Activated T-helper 1 cell treated with Interleukin-2 at 50 U/mL for 16 hours (primary cell): ENCODE measurements around the gene TRAPPC11.
"Not testable (repeated sequence)": the region's sequence is repeated elsewhere in the genome, so short reads cannot be mapped to it uniquely, and the experiment has no call there.

Experiments used
- DNase-seq: peaks from one replicate; pipeline ENCODE4 v3.0.0-alpha.2; 2020; ENCODE audit warnings: low read depth

TRAPPC11 gene

DNA sequence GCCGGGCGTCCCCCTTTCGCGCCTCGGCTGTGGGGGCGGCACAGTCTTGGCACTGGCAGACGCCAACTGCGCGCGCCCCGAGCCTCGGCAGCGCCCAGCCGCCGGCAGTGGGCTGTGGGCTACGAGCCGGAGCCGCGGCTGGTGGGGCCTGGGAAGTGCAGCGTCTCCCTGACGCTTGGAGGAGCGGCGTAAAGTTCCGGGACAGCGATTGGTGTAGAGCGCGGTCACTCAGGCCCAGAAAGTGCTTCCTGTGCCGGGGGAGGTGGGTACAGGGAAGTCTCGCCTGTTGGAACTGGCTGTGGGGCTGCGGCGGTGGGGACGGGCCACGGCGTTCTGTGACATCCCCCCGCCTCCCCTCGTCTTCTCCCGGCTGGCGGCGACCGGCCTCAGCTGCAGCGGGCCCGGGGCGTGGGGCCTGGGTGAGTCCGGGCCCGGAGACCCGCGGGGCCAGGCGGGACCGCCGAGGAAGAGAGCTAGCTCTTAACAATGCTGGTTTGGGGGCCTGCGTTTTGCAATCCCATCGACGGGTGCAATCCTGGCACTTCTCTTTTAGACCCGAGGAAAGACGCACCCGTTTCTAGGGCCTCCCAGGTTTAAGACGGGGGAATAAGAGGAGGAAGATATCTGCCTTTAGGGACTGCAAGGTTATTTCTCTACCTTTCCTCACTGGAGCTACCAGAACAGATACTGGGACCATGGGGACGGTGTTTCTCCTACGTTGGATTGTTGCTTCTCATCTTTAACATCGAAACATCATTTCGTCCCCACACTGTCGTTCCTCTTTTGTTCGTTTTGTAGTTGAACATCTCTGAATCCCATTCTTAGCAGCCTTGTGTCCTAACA is at the start of gene TRAPPC11, which contains the start of gene RWDD4:
Gene TRAPPC11, plus strand, starts transcription at position 265 of the 843 bp plus-strand sequence. CDS start 4,575 bp downstream, outside the sequence.
Gene RWDD4, minus strand, starts transcription at position 157 of the 843 bp plus-strand sequence. CDS start 233 bp downstream, outside the sequence.
- peak; percentile 93 for DNase-seq

DNA sequence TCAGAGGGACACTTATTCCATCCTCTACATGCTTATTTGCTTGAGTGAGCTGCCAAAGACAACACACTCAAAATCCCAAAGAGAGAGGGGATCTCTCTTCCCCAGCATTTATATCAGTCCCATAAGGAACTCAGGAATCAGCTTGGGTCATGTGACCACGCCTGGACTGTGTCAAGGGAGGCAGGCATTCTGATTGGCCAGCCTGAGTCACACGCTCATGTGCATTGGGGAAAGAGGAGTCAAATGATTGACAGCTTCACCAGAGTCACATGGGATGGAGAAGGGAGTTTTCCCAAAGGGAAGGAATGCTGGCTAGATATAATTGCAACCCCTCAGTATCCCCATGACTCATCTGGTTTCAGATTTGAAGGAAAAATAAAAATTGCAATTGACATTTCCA is 49.1 kb upstream of the TRAPPC11 start:
- no peak for DNase-seq

DNA sequence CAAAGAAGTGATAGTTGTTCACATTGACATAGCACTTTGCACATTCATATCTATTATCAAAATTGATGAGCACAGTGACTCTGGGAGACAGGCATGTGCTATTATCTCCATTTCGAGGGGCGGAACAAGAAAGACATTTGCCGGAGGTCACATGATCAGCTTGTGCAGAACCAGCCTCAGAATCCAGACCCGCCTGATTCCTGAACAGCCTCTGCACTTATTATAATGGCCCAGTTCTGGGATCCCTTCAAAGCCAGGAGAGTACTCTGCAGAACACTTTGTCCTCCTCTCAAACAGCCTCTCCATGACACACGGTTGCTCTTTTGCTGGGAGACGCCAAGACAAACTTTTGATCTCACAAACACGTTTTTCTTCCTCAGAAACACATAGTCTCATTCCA is 48.5 kb upstream of the TRAPPC11 start:
- no peak for DNase-seq

DNA sequence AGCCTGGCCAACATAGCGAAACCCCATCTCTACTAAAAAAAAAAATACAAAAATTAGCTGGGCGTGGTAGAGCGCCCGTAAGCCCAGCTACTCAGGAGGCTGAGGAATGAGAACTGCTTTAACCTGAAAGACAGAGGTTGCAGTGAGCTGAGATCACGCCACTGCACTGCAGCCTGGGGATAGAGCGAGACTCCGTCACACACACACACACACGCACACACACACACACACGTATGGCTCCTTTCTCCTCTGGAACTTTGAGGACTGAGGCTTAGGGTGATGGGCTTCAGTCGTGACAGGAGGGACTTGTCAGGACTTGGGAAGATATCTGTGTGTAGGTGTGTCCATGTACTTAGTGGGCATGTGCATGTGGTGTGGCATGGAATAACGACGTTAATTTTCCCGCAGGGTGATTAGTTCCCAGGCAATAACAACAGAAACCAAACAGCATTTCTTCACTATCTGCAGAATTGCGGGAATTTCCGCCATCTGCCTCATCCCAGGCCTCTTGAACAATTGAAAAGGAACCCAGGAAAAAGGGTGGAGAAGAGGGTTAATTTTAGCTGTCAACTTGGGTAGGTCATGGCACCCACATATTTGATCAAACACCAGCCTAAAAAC is 47.8 kb upstream of the TRAPPC11 start:
- DNase-seq = no peak

DNA sequence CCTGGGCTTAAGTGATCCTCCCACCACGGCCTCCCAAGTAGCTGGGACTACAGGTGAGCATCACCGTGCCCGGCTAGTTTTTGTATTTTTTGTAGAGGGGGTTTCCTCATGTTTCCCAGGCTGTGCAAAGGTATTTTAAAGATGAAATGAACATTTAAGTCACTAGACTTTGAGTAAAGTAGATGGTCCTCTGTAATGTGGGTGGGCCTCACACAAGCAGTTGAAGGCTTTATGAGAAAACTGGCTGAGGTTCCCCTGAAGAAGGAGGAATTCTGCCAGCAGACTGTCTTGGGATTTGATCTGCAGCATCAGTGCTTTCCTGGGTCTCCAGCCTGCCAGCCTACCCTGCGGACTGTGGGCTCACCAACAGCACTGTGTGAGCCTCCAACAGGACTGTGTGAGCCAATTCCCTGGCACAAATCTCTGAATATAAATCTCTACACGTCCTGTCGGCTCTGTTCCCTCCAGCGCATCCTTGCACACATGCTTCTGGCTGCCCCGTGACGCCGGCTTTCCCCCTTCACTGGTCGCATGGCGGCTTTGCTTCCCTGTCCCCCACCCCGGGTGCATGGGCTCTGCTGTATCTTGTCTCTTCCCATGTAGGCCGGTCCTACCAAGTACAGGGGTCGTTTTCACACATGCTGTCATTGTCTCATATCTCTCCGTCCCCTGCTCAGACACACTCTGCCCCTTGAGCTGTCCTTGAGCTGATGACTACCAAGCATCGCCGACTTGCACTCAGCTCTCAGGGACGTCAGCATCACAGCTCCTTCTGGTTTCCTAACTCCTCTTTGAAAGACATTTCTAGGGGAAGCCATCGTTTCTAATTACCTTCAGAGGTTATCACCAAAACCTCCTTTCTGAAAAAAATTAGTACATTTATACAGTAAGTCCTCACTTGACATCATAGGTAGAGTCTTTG is 46.5 kb upstream of the TRAPPC11 start:
- DNase-seq = no peak

DNA sequence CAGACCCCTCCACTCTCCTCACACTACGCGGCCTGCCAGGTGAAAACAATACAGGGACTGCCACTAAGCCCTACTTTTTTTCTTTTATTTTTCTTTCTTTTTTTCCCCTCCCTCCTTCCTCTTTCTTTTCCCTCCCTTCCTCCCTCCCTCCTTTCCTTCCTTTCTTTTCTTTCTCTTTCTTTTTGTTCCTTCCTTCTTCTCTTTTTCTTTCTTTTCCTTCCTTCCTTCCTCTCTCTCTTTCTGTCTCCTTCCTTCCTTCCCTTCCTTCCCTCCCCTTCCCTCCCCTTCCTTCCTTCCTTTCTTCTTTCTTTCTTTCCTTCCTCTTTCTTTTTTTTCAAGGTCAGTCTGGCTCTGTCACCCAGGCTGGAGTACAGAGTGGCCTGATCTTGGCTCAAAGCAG is 42.0 kb upstream of the TRAPPC11 start:
- DNase-seq = no peak

DNA sequence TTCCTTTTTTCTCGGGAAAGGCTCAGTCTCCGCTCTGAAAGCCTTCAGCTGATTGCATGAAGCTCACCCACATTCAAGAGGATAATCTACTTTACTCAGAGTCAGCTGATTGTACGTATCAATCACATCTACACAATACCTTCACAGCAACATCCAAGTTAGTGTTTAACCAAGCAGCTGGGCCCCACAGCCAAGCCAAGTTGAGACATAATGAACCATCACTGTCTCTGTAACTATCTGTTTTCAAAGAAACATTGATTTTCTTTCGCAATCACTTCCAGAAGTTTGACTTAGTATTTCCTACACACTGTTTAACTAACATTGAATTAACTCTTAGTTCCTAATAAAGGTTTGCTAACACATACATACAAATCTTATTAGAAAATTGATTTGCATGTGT is 40.4 kb upstream of the TRAPPC11 start:
- no peak for DNase-seq

DNA sequence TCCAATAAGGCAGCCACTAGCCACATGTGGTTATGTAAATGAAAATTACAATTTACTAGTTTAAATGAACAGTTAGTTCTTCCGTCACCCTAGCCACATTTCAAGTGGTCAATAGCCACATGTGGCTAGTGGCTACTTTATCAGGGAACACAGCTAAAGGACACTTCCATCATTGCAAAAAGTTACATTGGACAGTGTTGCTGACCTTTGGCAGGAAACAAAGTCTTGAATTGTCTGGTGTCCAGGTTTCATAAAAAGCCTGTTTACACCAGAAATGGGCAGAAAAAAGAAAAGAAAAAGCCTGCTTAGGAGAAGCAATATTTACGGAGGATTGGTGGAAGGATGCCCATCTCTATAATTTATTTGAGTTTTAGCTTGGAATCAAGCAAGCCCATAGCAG is 38.7 kb upstream of the TRAPPC11 start:
- no peak for DNase-seq

DNA sequence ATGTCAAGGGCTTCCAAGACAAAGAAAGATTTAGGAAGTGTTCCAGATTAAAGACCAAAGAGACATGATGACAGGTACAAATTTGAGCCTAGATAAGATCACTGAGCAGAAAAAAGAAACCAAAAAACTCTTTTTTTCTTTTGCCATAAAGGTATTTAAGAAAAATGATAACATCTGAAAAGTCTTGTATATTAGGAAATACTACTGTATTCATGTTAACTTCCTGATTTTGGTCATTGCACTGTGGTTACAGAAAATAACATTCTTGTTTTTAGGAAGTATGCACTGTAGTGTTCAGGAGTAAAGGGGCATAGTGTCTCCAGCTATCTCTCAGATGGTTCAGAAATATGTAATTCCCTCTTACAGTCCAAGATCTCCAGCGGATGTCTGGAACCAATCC is 37.2 kb upstream of the TRAPPC11 start:
- DNase-seq = no peak

DNA sequence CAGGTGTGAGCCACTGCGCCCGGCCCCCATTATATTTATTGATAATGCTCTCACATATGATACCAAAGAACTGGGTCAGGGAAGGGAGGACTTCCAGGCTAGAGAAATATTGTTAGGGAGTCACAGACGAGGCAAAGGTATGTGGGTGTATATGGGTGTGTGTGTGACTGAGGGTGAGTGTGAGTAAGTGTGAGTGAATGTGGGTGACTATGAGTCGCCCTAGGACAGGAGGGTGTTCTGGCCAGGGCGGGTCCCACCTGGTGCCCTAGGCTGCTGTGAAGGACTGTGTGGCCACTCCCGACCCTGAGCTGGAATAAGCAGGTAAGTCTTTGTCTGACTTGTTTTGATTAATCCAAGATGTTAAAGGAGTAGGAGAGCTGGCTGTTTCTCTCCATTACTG is 34.5 kb upstream of the TRAPPC11 start:
- DNase-seq = no peak

DNA sequence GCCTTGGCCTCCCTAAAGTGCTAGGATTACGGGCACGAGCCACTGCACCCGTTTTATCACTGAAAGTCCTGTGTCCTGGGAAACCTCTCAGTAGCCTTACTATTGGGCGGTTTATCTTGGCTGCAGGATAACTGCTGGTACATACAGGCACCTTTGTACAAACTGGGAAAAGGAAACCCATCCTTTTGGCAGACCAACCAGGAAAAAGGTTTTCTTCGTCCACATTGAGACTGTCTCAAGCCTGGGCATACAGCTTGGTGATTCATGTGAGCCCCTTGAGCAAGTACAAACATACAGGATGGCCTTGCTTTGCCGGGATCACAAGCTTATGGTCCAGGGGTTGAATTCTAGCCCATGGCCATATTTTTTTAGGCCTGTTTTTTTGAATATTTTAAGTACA is 32.9 kb upstream of the TRAPPC11 start:
- no peak for DNase-seq

DNA sequence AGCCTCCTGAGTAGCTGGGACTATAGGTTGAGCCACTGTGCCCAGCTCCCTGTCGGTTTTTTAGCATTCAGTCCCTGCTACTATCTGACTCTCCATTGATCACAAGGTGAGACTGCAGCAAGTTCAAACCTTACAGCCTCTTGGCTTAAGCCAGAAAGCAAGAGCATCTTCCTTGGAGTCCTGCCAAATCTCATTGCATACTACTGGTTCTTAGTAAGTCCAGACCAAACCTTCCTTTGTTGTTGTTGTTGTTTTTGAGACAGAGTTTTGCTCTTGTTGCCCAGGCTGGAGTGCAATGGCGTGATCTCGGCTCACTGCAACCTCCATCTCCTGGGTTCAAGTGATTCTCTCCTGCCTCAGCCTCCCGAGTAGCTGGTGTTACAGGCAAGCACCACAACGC is 31.8 kb upstream of the TRAPPC11 start:
- not testable (repeated sequence) for DNase-seq

DNA sequence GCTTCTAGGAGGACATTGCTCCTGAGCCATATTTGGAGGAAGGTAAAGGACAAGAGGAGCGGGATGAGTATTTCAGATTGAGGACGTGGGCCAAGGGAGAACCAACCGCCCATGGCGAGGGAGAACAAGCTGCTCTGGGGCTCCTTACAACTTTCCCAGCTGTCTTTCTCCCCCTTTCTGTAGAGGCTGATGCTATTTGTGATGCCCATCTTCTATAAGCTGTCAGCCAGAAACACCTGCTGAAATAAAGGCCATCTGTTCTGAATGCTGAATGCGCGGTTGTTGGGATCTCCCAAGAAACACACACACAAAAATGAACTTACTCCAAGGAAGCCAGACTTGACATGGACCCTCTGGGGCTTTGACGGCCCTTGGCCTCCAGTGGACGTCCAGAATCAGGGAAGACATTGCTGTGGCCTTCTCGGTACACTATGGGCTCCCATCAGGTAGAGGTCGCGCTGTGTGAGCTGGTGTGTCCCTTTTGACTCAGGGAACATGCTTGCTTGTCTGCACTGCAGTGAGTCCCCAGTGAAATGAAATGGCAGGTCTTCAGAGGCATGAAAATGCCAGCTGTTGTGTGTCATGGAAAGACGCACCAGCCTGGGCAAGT is 31.0 kb upstream of the TRAPPC11 start:
- no peak for DNase-seq

DNA sequence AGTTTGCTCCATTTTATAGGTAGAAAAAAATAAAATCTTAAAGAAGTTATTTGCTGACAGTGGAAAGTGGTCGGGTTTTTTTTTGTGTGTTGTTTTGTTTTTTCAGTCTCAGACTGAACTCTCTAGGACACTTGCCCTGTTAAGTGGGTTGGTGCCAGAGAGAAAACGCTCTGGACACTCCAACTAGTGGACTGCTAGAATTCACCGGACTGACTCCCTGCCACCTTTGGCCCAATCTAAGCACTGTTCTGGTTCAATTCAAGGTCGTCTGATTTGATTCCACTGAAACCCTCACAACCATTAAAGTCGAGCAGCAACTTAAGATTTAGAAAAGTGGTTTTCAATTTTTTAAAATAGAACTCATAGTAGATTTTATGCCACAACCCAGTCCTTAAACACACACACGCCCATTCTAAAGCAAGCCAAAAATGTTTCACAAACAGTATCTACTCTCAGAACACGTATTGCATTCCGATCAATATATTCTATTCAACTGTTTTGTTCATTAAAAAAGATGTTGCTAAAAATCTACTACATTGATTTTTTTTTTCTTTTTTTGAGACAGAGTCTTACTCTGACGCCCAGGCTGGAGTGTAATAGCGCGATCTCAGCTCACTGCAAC is 27.4 kb upstream of the TRAPPC11 start:
- no peak for DNase-seq

DNA sequence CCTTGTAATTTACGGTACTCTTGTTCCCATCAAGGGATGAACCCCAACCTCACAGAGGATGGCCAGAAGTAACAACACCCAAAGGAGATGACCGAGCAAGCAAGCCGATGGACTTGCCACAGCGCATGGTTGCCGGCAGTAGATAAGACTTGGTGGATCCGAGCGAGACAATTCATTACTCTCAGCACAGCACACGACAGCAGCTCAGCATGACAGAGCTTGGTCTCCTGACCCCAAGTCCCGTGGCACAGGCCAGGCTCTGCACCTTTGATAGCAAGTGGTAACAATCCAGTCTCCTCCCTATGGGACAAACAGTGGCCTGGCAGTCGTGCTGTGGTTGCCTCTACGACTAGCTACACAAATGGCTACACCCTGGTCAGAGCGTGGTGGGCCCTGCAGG is 26.4 kb upstream of the TRAPPC11 start:
- no peak for DNase-seq

DNA sequence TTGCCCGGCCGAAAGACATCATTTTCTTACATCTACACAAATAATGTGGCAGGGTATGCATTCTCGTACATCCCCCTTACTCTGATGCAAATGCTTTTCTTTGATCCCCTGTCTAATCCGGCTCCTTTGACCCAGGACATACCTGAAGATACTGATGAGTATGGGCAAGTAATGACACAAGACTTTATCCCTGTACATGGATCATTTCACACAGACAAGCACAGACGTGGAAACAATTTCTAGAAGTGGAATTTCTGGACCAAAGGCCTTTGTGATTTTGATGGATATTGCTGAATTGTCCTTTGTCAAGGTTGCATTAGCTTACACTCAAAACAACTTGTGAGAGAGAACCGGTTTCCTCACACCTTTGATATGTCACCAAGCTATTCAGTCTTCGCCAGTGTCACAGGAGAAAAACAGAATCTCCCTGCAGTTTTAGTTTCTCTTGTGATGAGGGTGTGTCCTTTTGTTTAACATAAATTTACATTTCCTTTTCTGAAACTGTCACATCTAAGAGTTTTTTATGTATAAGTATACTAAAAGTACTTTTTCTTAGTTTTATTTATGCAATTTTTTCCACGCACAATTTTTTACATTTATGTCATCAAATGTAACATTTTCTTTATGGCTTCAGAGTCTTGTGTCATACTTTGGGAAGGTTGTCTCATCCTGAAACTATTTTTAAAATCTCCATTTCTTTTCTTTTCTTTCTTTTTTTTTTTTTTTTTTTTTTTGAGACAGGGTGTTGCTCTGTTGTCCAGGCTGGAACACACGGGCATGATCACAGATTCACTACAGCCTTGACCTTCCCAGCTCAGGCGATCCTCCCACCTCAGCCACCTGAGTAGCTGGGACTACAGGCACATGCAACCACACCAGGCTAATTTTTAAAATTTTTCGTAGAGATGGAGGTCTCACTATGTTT is 25.4 kb upstream of the TRAPPC11 start:
- DNase-seq = no peak

DNA sequence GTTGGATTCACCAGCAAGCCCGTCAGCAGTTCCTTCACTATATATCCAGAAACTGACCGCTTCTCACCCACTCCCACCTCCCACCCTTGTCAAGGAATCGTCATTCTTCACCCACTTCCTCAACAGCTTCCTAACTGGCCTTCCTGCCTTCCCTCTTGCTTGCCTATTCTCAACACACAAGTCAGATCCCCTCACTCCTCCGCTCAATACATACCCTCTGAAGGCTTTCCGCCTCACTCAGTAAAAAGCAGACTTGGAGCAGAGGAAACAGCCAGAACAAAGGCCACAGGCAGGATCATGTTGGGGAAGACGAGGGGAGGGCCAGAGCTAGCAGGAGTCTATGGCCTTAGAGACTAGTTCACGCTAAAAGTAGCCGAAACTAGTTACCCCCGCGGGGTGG is 23.8 kb upstream of the TRAPPC11 start:
- DNase-seq = no peak

DNA sequence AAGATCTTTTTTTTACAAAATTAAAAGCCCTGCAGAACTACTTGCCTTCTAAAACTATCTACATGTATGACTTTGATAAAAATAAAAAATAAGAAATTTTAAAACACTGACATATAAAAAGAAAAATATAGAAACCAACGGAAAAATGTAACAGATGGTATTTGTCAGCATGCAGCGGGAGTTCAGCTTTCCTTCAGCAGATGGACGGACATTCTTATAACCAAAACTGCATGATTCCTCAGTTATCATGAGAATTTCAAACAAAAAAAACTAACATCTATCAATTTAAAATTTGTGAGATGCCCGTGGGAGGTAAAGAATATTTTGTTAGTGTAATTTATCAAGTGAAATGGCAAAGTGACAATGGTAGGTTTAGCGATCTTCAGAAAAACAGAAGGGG is 23.4 kb upstream of the TRAPPC11 start:
- DNase-seq = no peak

DNA sequence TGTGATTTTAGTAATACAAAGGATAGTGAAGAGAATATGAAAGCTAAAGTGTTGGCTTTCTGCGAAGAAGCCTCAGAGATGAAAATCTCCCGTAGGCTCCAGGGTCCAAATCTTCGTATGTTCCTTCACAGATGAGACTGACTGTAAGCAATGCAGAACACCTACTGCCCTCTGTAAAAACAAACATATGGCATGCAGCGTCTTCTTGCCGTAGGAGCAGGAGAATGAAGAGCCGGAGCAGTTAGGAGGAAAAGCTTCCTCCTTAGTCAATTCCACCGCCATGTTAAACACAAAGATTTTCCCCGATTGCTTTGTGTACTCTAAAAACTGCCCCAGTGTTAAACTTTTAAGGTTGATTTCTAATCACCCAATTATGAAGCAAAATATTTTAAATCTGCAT is 22.6 kb upstream of the TRAPPC11 start:
- no peak for DNase-seq

DNA sequence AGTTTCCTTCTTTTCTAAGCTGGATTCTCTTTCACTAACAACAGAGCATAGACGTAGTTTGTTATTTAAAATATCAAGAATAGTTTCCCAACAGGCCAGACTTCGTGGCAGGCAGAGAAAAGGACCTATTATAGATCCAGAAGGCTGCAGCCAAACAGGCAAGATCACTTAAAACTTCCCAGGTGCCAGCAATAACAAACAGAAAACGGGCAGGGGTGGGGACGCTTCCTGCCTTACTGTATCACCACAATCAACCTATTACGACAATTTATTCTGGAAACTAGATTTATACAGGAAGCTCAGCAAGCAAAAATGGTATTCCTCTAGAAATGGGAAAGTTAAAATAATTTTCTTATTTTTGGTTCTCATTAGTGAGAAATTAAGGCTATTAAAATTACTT is 22.2 kb upstream of the TRAPPC11 start:
- DNase-seq = no peak
